WTC11 (cell line): ENCODE results near the gene CLDN22. TPM values are rescaled to one million over a fixed set of nuclear protein-coding genes. Genes with fewer than 3 reads are reported as not detected.

Experiments
- ATAC-seq: fragments of 200-7000 bp; cut with Tn5 transposase; 2 replicates; pipeline ENCODE4 v1.10.0; 2021; ENCODE audit warnings: mild to moderate bottlenecking, moderate library complexity
- CTCF ChIA-PET: fragments of 300-600 bp; sonication (Branson Sonifier 250); formaldehyde crosslinking; loops from one replicate; lab custom pipeline; 2021; ENCODE audit warnings: antibody characterized with exemption; lab: Charles Lee
- POLR2A ChIA-PET: fragments of 350-600 bp; sonication (Branson Sonifier 250); formaldehyde crosslinking; loops from one replicate; lab custom pipeline; 2021; ENCODE audit warnings: antibody characterized with exemption; lab: Charles Lee
- DNase-seq: peaks from one replicate; pipeline ENCODE4 v3.0.0; 2021; ENCODE audit warnings: low spot score
- H3K27ac Mint-ChIP-seq: 2 replicates; pipeline ENCODE4 v1.8.0; 2021; ENCODE audit warnings: mixed read lengths
- H3K27me3 Mint-ChIP-seq: 2 replicates; pipeline ENCODE4 v1.8.0; 2021; ENCODE audit warnings: low read depth, mild to moderate bottlenecking, moderate library complexity, mixed read lengths
- H3K36me3 Mint-ChIP-seq: 2 replicates; pipeline ENCODE4 v1.8.0; 2021; ENCODE audit warnings: mixed read lengths
- H3K4me1 Mint-ChIP-seq: 2 replicates; pipeline ENCODE4 v1.8.0; 2022; ENCODE audit warnings: mixed read lengths
- H3K4me3 Mint-ChIP-seq: 2 replicates; pipeline ENCODE4 v1.8.0; 2021; ENCODE audit warnings: mild to moderate bottlenecking, moderate library complexity, mixed read lengths
- H3K9me3 Mint-ChIP-seq: 2 replicates; pipeline ENCODE4 v1.8.0; 2021; ENCODE audit warnings: mixed read lengths
- CBFB ChIP-seq: sonication (generic); formaldehyde crosslinking; IDR thresholded peaks from 2 replicates; pipeline ENCODE4 v1.8.1; 2022; ENCODE audit warnings: mild to moderate bottlenecking, low read depth, missing genetic modification reagents
- CTCF ChIP-seq: fragments of 200-600 bp; IDR thresholded peaks from 2 replicates; pipeline ENCODE4 v1.8.0; 2022; ENCODE audit warnings: antibody characterized with exemption
- IRF1 ChIP-seq: sonication (generic); formaldehyde crosslinking; IDR thresholded peaks from 2 replicates; pipeline ENCODE4 v1.8.0; 2023; ENCODE audit warnings: missing genetic modification reagents
- KAT7 ChIP-seq: sonication (generic); formaldehyde crosslinking; IDR thresholded peaks from 2 replicates; pipeline ENCODE4 v1.8.1; 2023; ENCODE audit warnings: missing genetic modification reagents, mild to moderate bottlenecking, borderline replicate concordance
- MLX ChIP-seq: sonication (generic); formaldehyde crosslinking; IDR thresholded peaks from 2 replicates; pipeline ENCODE4 v1.8.1; 2023; ENCODE audit warnings: mild to moderate bottlenecking, missing genetic modification reagents, moderate library complexity
- MXD4 ChIP-seq: fragments of 250-450 bp; sonication (Bioruptor Pico); IDR thresholded peaks from 2 replicates; pipeline ENCODE4 v1.8.0; 2021; ENCODE audit warnings: mild to moderate bottlenecking, moderate library complexity, borderline replicate concordance
- RORB ChIP-seq: fragments of 250-450 bp; sonication (Bioruptor Pico); IDR thresholded peaks from 2 replicates; pipeline ENCODE4 v1.9.0; 2021; ENCODE audit warnings: mild to moderate bottlenecking
- SOX15 ChIP-seq: fragments of 250-450 bp; sonication (Bioruptor Pico); IDR thresholded peaks from 2 replicates; pipeline ENCODE4 v1.9.0; 2021; ENCODE audit warnings: mild to moderate bottlenecking
- TCF7 ChIP-seq: sonication (generic); formaldehyde crosslinking; IDR thresholded peaks from 2 replicates; pipeline ENCODE4 v1.8.0; 2022; ENCODE audit warnings: mild to moderate bottlenecking, low read depth, missing genetic modification reagents, moderate library complexity
- TEAD4 ChIP-seq: sonication (generic); formaldehyde crosslinking; IDR thresholded peaks from 2 replicates; pipeline ENCODE4 v1.8.0; 2022; ENCODE audit warnings: mild to moderate bottlenecking, missing genetic modification reagents
- TP53 ChIP-seq: sonication (generic); formaldehyde crosslinking; IDR thresholded peaks from 2 replicates; pipeline ENCODE4 v1.8.1; 2023; ENCODE audit warnings: mild to moderate bottlenecking, missing genetic modification reagents
- ZNF317 ChIP-seq: sonication (generic); formaldehyde crosslinking; IDR thresholded peaks from 2 replicates; pipeline ENCODE4 v1.8.1; 2023; ENCODE audit warnings: low read depth, mild to moderate bottlenecking, moderate library complexity, missing genetic modification reagents, borderline replicate concordance
- ZNF423 ChIP-seq: fragments of 250-450 bp; sonication (Bioruptor Pico); IDR thresholded peaks from 2 replicates; pipeline ENCODE4 v2.1.2; 2022; ENCODE audit warnings: mild to moderate bottlenecking, moderate library complexity
- total RNA-seq: library from RNA; stranded (reverse); gene quantifications from 3 replicates; pipeline ENCODE4 v1.2.3, GENCODE V29; 2021
- TF ChIP-seq, protein P1 (sequence below): sonication (generic); formaldehyde crosslinking; IDR thresholded peaks from 2 replicates; pipeline ENCODE4 v1.8.1; 2022; ENCODE audit warnings: low read depth, mild to moderate bottlenecking, moderate library complexity, missing genetic modification reagents, borderline replicate concordance
- TF ChIP-seq, protein P2 (sequence below): sonication (generic); formaldehyde crosslinking; IDR thresholded peaks from 2 replicates; pipeline ENCODE4 v1.8.1; 2023; ENCODE audit warnings: mild to moderate bottlenecking, missing genetic modification reagents, moderate library complexity
- TF ChIP-seq, protein P3 (sequence below): sonication (generic); formaldehyde crosslinking; conservative IDR thresholded peaks from 2 replicates; pipeline ENCODE4 v1.8.1; 2022; ENCODE audit warnings: mild to moderate bottlenecking, missing genetic modification reagents
- TF ChIP-seq, protein P4 (sequence below): sonication (generic); formaldehyde crosslinking; IDR thresholded peaks from 2 replicates; pipeline ENCODE4 v1.8.0; 2023; ENCODE audit warnings: mild to moderate bottlenecking, missing genetic modification reagents
- TF ChIP-seq, protein P5 (sequence below): sonication (generic); formaldehyde crosslinking; IDR thresholded peaks from 2 replicates; pipeline ENCODE4 v1.8.1; 2022; ENCODE audit warnings: missing genetic modification reagents, borderline replicate concordance
- TF ChIP-seq, protein P6 (sequence below): sonication (generic); formaldehyde crosslinking; IDR thresholded peaks from 2 replicates; pipeline ENCODE4 v1.8.1; 2022; ENCODE audit warnings: mild to moderate bottlenecking, moderate library complexity, missing genetic modification reagents

The CLDN22 gene
- total RNA-seq, 1 experiment from 2014 or later, result not detected

- TF ChIP-seq ZNF423 (CRISPR knock-in tag) (no peak), RORB (CRISPR knock-in tag) (no peak)
- TF ChIP-seq, protein P1, sequence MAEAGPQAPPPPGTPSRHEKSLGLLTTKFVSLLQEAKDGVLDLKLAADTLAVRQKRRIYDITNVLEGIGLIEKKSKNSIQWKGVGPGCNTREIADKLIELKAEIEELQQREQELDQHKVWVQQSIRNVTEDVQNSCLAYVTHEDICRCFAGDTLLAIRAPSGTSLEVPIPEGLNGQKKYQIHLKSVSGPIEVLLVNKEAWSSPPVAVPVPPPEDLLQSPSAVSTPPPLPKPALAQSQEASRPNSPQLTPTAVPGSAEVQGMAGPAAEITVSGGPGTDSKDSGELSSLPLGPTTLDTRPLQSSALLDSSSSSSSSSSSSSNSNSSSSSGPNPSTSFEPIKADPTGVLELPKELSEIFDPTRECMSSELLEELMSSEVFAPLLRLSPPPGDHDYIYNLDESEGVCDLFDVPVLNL (CRISPR knock-in tag), result no peak
Measured at GRCh38 chr4:183330841-183331240, 10.8 kb upstream of the CLDN22 start (continued).

DNA sequence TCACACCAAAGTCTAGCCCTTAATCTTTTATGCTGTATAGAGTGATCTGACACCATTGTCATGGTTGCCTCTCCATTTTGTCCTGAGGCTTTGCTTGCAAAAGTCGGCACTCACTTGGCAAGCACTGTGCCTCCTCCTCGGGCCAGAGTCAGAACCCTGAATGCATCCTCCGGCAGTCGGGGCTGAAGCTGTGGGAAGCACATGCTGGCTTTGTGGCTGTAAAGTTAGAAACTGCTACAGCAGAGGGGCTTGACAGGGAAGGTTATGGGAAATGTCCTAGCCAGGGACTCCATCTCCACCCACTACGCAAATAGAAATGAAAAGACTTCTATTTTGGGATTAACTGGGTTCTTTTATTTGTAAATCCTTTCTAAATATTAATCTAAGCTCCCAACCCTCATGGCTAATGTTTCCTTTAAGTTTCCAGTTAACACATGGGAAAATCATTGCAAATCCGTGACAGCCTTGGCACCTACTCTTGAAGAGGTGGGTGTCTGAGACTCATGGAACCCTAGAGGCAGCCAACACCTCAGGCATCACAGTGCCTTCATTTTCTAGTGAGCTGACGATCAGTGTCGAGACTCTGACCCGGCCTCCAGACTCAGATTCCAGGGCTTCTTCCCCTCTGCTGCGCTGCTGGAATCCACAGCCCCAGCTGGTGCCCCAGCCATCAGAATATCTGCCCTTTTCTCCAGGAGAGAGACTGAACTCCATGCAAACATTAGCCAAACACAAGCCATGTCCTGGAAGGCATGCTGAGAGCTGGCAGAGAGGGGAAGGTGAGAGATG lies 10.1 kb upstream of the CLDN22 start:
- H3K27me3 Mint-ChIP-seq, result no peaks in the 10 kb centered on the region
- H3K36me3 Mint-ChIP-seq, result peaks cover 22% of the 10 kb centered on the region
- no peaks in the 10 kb centered on the region for H3K4me1 Mint-ChIP-seq
- H3K27ac Mint-ChIP-seq, result no peak overlapping the region
- ChIA-PET POLR2A (no interaction called here), CTCF (interaction anchor here (0.6 kb wide), 1 partner anchor 50 kb away, joined by 3 read pairs; no protein-coding TSS in a partner anchor)
- no peak for DNase-seq
- TF ChIP-seq TCF7 (CRISPR knock-in tag) (no peak), IRF1 (CRISPR knock-in tag) (no peak), MXD4 (CRISPR knock-in tag) (no peak), CTCF (no peak), ZNF317 (CRISPR knock-in tag) (no peak), CBFB (CRISPR knock-in tag) (no peak), KAT7 (CRISPR knock-in tag) (no peak), TP53 (no peak), SOX15 (CRISPR knock-in tag) (no peak), ZNF423 (CRISPR knock-in tag) (no peak), MLX (no peak), TEAD4 (CRISPR knock-in tag) (no peak)
- TF ChIP-seq, protein P2, sequence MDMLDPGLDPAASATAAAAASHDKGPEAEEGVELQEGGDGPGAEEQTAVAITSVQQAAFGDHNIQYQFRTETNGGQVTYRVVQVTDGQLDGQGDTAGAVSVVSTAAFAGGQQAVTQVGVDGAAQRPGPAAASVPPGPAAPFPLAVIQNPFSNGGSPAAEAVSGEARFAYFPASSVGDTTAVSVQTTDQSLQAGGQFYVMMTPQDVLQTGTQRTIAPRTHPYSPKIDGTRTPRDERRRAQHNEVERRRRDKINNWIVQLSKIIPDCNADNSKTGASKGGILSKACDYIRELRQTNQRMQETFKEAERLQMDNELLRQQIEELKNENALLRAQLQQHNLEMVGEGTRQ (CRISPR knock-in tag), result no peak
- TF ChIP-seq, protein P3, sequence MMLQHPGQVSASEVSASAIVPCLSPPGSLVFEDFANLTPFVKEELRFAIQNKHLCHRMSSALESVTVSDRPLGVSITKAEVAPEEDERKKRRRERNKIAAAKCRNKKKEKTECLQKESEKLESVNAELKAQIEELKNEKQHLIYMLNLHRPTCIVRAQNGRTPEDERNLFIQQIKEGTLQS (CRISPR knock-in tag), result no peak
- TF ChIP-seq, protein P4, sequence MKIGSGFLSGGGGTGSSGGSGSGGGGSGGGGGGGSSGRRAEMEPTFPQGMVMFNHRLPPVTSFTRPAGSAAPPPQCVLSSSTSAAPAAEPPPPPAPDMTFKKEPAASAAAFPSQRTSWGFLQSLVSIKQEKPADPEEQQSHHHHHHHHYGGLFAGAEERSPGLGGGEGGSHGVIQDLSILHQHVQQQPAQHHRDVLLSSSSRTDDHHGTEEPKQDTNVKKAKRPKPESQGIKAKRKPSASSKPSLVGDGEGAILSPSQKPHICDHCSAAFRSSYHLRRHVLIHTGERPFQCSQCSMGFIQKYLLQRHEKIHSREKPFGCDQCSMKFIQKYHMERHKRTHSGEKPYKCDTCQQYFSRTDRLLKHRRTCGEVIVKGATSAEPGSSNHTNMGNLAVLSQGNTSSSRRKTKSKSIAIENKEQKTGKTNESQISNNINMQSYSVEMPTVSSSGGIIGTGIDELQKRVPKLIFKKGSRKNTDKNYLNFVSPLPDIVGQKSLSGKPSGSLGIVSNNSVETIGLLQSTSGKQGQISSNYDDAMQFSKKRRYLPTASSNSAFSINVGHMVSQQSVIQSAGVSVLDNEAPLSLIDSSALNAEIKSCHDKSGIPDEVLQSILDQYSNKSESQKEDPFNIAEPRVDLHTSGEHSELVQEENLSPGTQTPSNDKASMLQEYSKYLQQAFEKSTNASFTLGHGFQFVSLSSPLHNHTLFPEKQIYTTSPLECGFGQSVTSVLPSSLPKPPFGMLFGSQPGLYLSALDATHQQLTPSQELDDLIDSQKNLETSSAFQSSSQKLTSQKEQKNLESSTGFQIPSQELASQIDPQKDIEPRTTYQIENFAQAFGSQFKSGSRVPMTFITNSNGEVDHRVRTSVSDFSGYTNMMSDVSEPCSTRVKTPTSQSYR (CRISPR knock-in tag), result no peak
- TF ChIP-seq, protein P5, sequence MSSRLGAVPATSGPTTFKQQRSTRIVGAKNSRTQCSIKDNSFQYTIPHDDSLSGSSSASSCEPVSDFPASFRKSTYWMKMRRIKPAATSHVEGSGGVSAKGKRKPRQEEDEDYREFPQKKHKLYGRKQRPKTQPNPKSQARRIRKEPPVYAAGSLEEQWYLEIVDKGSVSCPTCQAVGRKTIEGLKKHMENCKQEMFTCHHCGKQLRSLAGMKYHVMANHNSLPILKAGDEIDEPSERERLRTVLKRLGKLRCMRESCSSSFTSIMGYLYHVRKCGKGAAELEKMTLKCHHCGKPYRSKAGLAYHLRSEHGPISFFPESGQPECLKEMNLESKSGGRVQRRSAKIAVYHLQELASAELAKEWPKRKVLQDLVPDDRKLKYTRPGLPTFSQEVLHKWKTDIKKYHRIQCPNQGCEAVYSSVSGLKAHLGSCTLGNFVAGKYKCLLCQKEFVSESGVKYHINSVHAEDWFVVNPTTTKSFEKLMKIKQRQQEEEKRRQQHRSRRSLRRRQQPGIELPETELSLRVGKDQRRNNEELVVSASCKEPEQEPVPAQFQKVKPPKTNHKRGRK (CRISPR knock-in tag), result no peak
- TF ChIP-seq, protein P1 (CRISPR knock-in tag), result no peak
- TF ChIP-seq, protein P6, sequence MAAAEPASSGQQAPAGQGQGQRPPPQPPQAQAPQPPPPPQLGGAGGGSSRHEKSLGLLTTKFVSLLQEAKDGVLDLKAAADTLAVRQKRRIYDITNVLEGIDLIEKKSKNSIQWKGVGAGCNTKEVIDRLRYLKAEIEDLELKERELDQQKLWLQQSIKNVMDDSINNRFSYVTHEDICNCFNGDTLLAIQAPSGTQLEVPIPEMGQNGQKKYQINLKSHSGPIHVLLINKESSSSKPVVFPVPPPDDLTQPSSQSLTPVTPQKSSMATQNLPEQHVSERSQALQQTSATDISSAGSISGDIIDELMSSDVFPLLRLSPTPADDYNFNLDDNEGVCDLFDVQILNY, result no peak
- no peak for ATAC-seq
- H3K9me3 Mint-ChIP-seq, result peaks cover 26% of the 10 kb centered on the region
- H3K4me3 Mint-ChIP-seq, result no peak overlapping the region
